ENCODE data around the gene GALNTL6. TPM values are rescaled to one million over a fixed set of nuclear protein-coding genes. Genes with fewer than 3 reads are reported as not detected.

Gene GALNTL6
- total RNA-seq, 1 experiment from 2014 or later, result not detected

DNA sequence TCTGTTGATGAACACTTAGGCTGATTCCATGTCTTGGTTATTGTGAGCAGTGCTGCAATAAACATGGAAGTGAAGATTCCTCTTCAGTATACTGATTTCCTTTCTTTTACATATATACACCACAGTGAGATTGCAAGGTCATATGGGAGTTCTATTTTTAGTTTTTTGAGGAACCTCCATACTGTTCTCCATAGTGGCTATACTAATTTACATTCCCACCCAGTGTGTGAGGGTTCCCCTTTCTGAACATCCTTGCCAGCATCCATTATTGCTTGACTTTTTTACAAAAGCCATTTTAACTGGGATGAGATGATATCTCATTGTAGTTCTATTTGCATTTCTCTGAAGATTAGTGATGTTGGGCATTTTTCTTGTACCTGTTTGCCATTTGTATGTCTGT lies 1274.9 kb downstream of the GALNTL6 start:
- no peak for DNase-seq
- peaks cover 37 to 52% of the 10 kb centered on the region in 2 experiments for H3K4me1 Mint-ChIP-seq
- no peaks in the 10 kb centered on the region for H3K79me1 ChIP-seq (ENCODE audit: insufficient read depth, low read depth, low read length, poor library complexity, severe bottlenecking)

More for the DNA sequence above, 1274.9 kb downstream of the GALNTL6 start:
- Histone ChIP-seq H3K27ac (ENCODE audit: insufficient read length, low read depth, low read length) (no peak overlapping the region), H3K27me3 (ENCODE audit: insufficient read depth, low read length) (no peaks in the 10 kb centered on the region), H2BK5ac (ENCODE audit: insufficient read length, low read length) (no peak overlapping the region), H2BK120ac (ENCODE audit: low read depth, low read length, poor library complexity, severe bottlenecking) (no peak overlapping the region), H3K14ac (ENCODE audit: insufficient read depth, low read length) (no peak overlapping the region), H3K56ac (ENCODE audit: insufficient read length, low read depth, low read length) (no peak overlapping the region), H2BK12ac (ENCODE audit: insufficient read length, low read depth, low read length) (no peak overlapping the region), H3T11ph (ENCODE audit: low read length) (no peak overlapping the region), H3K23me2 (ENCODE audit: insufficient read length, low read depth, low read length, poor library complexity, severe bottlenecking) (no peaks in the 10 kb centered on the region), H3K9me3 (ENCODE audit: control insufficient read depth, low read depth, low read length) (no peaks in the 10 kb centered on the region), H4K5ac (ENCODE audit: insufficient read length, low read depth, low read length) (no peak overlapping the region), H3K79me2 (ENCODE audit: insufficient read depth, low read length) (no peaks in the 10 kb centered on the region), H4K91ac (ENCODE audit: insufficient read length, low read depth, low read length) (no peak overlapping the region), H4K8ac (replicated peaks; ENCODE audit: insufficient read length, low read depth, low read length) (no peak overlapping the region), H3K4me2 (ENCODE audit: insufficient read depth, insufficient read length, low read length) (no peak overlapping the region), H2AK5ac (ENCODE audit: insufficient read length, low read length) (no peak overlapping the region), H2BK15ac (ENCODE audit: low read depth, low read length) (no peak overlapping the region), H3K4ac (ENCODE audit: low read depth, low read length) (no peak overlapping the region), H3K9ac (ENCODE audit: extremely low read depth, insufficient read length, low read length) (no peak overlapping the region), H3K18ac (ENCODE audit: insufficient read length, low read depth, low read length) (no peak overlapping the region), H3K4me1 (ENCODE audit: insufficient read depth, low read length) (peaks cover 9% of the 10 kb centered on the region; the same call in 1 of the 2 replicates), H2AFZ (ENCODE audit: low read length) (no peak overlapping the region), H3K23ac (ENCODE audit: insufficient read length, low read depth, low read length) (no peak overlapping the region), H2BK20ac (ENCODE audit: low read depth, low read length, poor library complexity, severe bottlenecking) (no peak overlapping the region), H4K20me1 (ENCODE audit: control insufficient read depth, insufficient read depth, insufficient read length) (no peaks in the 10 kb centered on the region)
- no peak overlapping the region for H3K27ac Mint-ChIP-seq
- H3K36me3 Mint-ChIP-seq (ENCODE audit: insufficient read depth in 1 of 3, low read depth in 3 of 3), result peaks cover 0 to 8% (median 5%) of the 10 kb centered on the region in 3 experiments; a peak in 5 of 7 replicates
- H3K4me3 Mint-ChIP-seq, result no peak overlapping the region
- H3K27me3 Mint-ChIP-seq (ENCODE audit: low read depth), result no peaks in the 10 kb centered on the region
- TF ChIP-seq, protein P1, sequence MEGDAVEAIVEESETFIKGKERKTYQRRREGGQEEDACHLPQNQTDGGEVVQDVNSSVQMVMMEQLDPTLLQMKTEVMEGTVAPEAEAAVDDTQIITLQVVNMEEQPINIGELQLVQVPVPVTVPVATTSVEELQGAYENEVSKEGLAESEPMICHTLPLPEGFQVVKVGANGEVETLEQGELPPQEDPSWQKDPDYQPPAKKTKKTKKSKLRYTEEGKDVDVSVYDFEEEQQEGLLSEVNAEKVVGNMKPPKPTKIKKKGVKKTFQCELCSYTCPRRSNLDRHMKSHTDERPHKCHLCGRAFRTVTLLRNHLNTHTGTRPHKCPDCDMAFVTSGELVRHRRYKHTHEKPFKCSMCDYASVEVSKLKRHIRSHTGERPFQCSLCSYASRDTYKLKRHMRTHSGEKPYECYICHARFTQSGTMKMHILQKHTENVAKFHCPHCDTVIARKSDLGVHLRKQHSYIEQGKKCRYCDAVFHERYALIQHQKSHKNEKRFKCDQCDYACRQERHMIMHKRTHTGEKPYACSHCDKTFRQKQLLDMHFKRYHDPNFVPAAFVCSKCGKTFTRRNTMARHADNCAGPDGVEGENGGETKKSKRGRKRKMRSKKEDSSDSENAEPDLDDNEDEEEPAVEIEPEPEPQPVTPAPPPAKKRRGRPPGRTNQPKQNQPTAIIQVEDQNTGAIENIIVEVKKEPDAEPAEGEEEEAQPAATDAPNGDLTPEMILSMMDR (conservative IDR thresholded peaks at IDR 0.05), result no peak
- H3K9me3 Mint-ChIP-seq, result peaks cover 4 to 5% of the 10 kb centered on the region in 2 experiments
